A172 (cell line): ENCODE results near the gene PARP9. TPM values are rescaled to one million over a fixed set of nuclear protein-coding genes. Genes with fewer than 3 reads are reported as not detected.
A peak's percentile ranks its signal among the peaks of the same experiment; 100 is the strongest.

Experiments used
- DNase-seq: peaks from one replicate; pipeline ENCODE4 v3.0.0-alpha.2; 2015; ENCODE audit warnings: low spot score
- total RNA-seq: library from RNA; depleted of rRNA; stranded (reverse); fragments of >200 nt; shearing (Covaris generic); gene quantifications from 2 replicates; pipeline ENCODE4 v1.2.3, GENCODE V29; 2014; rRNA removed

PARP9 gene
- total RNA-seq, 1 experiment from 2014 or later = 22.8 TPM

- no peak for DNase-seq
Observed at GRCh38 chr3:122488262-122488973, 75.7 kb downstream of the PARP9 start.

- peak; percentile 47 for DNase-seq
Observed at GRCh38 chr3:122484985-122485384, 79.1 kb downstream of the PARP9 start.

GRCh38 chr3:122481390-122481789, 82.7 kb downstream of the PARP9 start:
- DNase-seq = no peak

Other genes with a start within 250 kb of the PARP9 start
- gene CSTA, start 239.1 kb downstream of the PARP9 start, total RNA-seq = 0.24 TPM in 1 of 2 replicates, not detected in the other
- 77.5 and 114 TPM in 2 replicates for gene MIX23, start 181.1 kb downstream of the PARP9 start, total RNA-seq
- 41.2 and 55.3 TPM in 2 replicates for gene FAM162A, start 180.1 kb downstream of the PARP9 start, total RNA-seq
- 9.6 and 10.4 TPM in 2 replicates for gene WDR5B, start 148.2 kb downstream of the PARP9 start, total RNA-seq
- 23.8 and 30.6 TPM in 2 replicates for gene KPNA1, start 49.4 kb downstream of the PARP9 start, total RNA-seq
- gene DTX3L, start within 50 bp of the PARP9 start, total RNA-seq = 26.1 and 26.3 TPM in 2 replicates
- gene PARP15, start 13.3 kb upstream of the PARP9 start, total RNA-seq = not detected in 2 replicates
- gene PARP14, start 116.5 kb upstream of the PARP9 start, total RNA-seq = 20.4 and 22.6 TPM in 2 replicates
- 6.2 and 14.6 TPM in 2 replicates for gene HSPBAP1, start 229.5 kb upstream of the PARP9 start, total RNA-seq
- gene SLC49A4, start 230.8 kb upstream of the PARP9 start, total RNA-seq = 44.2 and 49.5 TPM in 2 replicates